Keratinocyte (primary cell): ENCODE data around the gene CAPN5.

Experiments used
- CTCF ChIP-seq, 3 experiments: IDR thresholded peaks in 1 of 3; conservative IDR thresholded peaks in 1 of 3; optimal IDR thresholded peaks in 1 of 3; 2 replicates in 2 of 3; 3 replicates in 1 of 3; pipeline versions ENCODE3 to v1.5.1; 2011; ENCODE audit warnings: low read length in 3 of 3, mild to moderate bottlenecking in 3 of 3, moderate library complexity in 2 of 3, control low read depth in 1 of 3, inconsistent platforms in 1 of 3; ENCODE audit not compliant: insufficient read depth in 2 of 3; ENCODE audit errors: extremely low read depth in 1 of 3
- EZH2 ChIP-seq: IDR thresholded peaks from one replicate; pipeline ENCODE4 v1.6.1; 2012; ENCODE audit warnings: inconsistent platforms, mild to moderate bottlenecking, low read length, moderate library complexity

GRCh38 chr11:77085652-77086051 is 18.9 kb downstream of the CAPN5 start:
- TF ChIP-seq CTCF (optimal IDR thresholded peaks at IDR 0.05 in 1 of 3, IDR thresholded peaks at IDR 0.05 in 1 of 3, conservative IDR thresholded peaks at IDR 0.05 in 1 of 3; ENCODE audit: extremely low read depth in 1 of 3, insufficient read depth in 2 of 3, low read length in 3 of 3) (no peak), EZH2 (no peak)
